Tibial nerve (tissue), 4 donors: ENCODE data around the gene KRTAP1-3.
"Not testable (repeated sequence)": the region's sequence is repeated elsewhere in the genome, so short reads cannot be mapped to it uniquely, and the experiment has no call there.

ENCODE experiments used
- EP300 ChIP-seq, 2 donors: sonication (generic); formaldehyde crosslinking; IDR thresholded peaks; one replicate each; pipeline ENCODE4 v1.6.1; 2017; ENCODE audit warnings: antibody characterized with exemption in 2 of 2, mild to moderate bottlenecking in 1 of 2
- POLR2A ChIP-seq, 2 donors: fragments of 450-650 bp; IDR thresholded peaks; one replicate each; pipeline ENCODE4 v1.6.1; 2017; ENCODE audit warnings: antibody characterized with exemption in 2 of 2, mild to moderate bottlenecking in 2 of 2, moderate library complexity in 2 of 2
- TF ChIP-seq, protein P1 (sequence below), 5 experiments: fragments of 200-600 bp in 3 of 5; fragments of 450-650 bp in 2 of 5; sonication (generic) in 3 of 5; IDR thresholded peaks; one replicate each; pipeline ENCODE4 v1.5.1; 2016 to 2019; ENCODE audit warnings: antibody characterized with exemption in 5 of 5, mild to moderate bottlenecking in 3 of 5, moderate library complexity in 2 of 5

DNA sequence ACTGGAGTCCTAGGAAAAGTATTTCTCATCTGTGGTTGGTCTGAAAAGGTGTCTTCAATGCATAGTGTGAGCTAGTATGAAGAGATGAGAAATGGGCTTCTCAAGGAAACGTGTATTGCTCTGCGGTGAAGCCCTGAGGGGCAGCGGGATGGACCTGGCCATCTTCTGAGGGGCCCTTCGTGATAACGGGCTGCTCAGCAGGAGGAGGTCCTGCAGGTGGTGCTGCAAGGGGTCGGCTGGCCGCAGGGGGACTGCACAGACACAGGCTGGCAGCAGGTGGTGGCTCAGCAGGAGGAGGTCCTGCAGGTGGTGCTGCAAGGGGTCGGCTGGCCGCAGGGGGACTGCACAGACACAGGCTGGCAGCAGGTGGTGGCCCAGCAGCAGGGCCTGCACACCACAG lies 19.9 kb upstream of the KRTAP1-3 start:
- TF ChIP-seq, protein P1, sequence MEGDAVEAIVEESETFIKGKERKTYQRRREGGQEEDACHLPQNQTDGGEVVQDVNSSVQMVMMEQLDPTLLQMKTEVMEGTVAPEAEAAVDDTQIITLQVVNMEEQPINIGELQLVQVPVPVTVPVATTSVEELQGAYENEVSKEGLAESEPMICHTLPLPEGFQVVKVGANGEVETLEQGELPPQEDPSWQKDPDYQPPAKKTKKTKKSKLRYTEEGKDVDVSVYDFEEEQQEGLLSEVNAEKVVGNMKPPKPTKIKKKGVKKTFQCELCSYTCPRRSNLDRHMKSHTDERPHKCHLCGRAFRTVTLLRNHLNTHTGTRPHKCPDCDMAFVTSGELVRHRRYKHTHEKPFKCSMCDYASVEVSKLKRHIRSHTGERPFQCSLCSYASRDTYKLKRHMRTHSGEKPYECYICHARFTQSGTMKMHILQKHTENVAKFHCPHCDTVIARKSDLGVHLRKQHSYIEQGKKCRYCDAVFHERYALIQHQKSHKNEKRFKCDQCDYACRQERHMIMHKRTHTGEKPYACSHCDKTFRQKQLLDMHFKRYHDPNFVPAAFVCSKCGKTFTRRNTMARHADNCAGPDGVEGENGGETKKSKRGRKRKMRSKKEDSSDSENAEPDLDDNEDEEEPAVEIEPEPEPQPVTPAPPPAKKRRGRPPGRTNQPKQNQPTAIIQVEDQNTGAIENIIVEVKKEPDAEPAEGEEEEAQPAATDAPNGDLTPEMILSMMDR (IDR thresholded peaks at IDR 0.05), result not testable (repeated sequence)
- not testable (repeated sequence) for TF ChIP-seq POLR2A, EP300 (IDR thresholded peaks at IDR 0.05)
